ENCODE results near the gene PRDM15. TPM values are rescaled to one million over a fixed set of nuclear protein-coding genes. Genes with fewer than 3 reads are reported as not detected.

Gene PRDM15
- total and polyA plus RNA-seq, 2 experiments from 2014 or later, result 3.0 to 10.6 TPM

DNA sequence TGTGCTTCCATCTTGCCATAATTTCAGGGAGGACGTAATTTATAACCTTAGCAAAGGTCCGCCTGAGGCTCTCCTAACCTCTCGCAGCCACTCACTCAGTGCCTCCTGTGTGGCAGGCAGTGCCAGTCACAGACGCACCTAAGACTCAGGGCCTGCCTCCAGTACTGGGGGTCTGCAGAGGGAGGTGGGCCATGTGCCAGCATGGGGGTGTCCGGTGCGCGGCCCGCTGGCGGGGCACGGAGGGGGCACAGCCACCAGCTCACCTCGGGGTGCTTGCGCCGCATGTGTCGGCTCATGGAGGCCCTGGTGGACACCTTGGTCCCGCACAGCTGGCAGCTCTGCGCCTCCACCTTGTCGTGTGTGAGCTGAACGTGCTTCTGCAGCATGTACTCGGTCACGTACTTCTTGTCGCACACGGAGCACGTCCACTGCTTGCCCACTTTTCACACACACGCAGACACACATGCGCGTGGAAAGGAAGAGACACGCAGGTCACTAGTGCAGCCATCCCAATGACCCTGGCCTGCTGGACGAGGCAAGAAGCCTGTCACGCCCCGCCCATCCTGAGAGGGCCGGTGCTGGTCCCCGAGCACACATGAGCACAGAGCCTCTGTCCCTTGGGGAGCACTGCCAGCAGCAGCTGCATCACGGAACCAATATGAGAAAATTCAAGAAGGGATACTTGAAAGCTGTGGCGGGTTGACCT, 69.1 kb downstream of the PRDM15 start:
- no peak for DNase-seq (ENCODE audit: low spot score)

More for the DNA sequence above, 69.1 kb downstream of the PRDM15 start:
- Histone ChIP-seq H3K79me2 (replicated peaks; ENCODE audit: insufficient read depth) (no peaks in the 10 kb centered on the region), H4K20me1 (replicated peaks; ENCODE audit: insufficient read depth) (no peaks in the 10 kb centered on the region; the same call in 1 of the 2 replicates), H3K4me3 (no peak overlapping the region), H2AFZ (no peak overlapping the region), H3K9me2 (ENCODE audit: insufficient read depth) (peaks cover 5% of the 10 kb centered on the region; the same call in 1 of the 2 replicates), H3F3A (replicated peaks; ENCODE audit: low read depth) (no peaks in the 10 kb centered on the region), H3K4me1 (ENCODE audit: insufficient read depth) (no peaks in the 10 kb centered on the region), H3K36me3 (ENCODE audit: insufficient read depth) (no peaks in the 10 kb centered on the region), H3K27me3 (ENCODE audit: insufficient read depth) (no peaks in the 10 kb centered on the region), H3K4me2 (no peak overlapping the region), H3K27ac (ENCODE audit: low read depth) (no peak overlapping the region)
- ATAC-seq, result no peak
- no peaks in the 10 kb centered on the region for H3K4me1 Mint-ChIP-seq
- peaks cover 2% of the 10 kb centered on the region for H3K27me3 Mint-ChIP-seq (ENCODE audit: insufficient read depth, low read depth, poor library complexity)
- TF ChIP-seq ZNF114 (CRISPR knock-in tag; IDR thresholded peaks at IDR 0.05), result no peak
- no peak for TF ChIP-seq ZNF331 (CRISPR knock-in tag; IDR thresholded peaks at IDR 0.05; ENCODE audit: low read depth)
- TF ChIP-seq EZH2phosphoT487 (IDR thresholded peaks at IDR 0.05; ENCODE audit: unreplicated experiment), result no peak
- TF ChIP-seq, protein P1, sequence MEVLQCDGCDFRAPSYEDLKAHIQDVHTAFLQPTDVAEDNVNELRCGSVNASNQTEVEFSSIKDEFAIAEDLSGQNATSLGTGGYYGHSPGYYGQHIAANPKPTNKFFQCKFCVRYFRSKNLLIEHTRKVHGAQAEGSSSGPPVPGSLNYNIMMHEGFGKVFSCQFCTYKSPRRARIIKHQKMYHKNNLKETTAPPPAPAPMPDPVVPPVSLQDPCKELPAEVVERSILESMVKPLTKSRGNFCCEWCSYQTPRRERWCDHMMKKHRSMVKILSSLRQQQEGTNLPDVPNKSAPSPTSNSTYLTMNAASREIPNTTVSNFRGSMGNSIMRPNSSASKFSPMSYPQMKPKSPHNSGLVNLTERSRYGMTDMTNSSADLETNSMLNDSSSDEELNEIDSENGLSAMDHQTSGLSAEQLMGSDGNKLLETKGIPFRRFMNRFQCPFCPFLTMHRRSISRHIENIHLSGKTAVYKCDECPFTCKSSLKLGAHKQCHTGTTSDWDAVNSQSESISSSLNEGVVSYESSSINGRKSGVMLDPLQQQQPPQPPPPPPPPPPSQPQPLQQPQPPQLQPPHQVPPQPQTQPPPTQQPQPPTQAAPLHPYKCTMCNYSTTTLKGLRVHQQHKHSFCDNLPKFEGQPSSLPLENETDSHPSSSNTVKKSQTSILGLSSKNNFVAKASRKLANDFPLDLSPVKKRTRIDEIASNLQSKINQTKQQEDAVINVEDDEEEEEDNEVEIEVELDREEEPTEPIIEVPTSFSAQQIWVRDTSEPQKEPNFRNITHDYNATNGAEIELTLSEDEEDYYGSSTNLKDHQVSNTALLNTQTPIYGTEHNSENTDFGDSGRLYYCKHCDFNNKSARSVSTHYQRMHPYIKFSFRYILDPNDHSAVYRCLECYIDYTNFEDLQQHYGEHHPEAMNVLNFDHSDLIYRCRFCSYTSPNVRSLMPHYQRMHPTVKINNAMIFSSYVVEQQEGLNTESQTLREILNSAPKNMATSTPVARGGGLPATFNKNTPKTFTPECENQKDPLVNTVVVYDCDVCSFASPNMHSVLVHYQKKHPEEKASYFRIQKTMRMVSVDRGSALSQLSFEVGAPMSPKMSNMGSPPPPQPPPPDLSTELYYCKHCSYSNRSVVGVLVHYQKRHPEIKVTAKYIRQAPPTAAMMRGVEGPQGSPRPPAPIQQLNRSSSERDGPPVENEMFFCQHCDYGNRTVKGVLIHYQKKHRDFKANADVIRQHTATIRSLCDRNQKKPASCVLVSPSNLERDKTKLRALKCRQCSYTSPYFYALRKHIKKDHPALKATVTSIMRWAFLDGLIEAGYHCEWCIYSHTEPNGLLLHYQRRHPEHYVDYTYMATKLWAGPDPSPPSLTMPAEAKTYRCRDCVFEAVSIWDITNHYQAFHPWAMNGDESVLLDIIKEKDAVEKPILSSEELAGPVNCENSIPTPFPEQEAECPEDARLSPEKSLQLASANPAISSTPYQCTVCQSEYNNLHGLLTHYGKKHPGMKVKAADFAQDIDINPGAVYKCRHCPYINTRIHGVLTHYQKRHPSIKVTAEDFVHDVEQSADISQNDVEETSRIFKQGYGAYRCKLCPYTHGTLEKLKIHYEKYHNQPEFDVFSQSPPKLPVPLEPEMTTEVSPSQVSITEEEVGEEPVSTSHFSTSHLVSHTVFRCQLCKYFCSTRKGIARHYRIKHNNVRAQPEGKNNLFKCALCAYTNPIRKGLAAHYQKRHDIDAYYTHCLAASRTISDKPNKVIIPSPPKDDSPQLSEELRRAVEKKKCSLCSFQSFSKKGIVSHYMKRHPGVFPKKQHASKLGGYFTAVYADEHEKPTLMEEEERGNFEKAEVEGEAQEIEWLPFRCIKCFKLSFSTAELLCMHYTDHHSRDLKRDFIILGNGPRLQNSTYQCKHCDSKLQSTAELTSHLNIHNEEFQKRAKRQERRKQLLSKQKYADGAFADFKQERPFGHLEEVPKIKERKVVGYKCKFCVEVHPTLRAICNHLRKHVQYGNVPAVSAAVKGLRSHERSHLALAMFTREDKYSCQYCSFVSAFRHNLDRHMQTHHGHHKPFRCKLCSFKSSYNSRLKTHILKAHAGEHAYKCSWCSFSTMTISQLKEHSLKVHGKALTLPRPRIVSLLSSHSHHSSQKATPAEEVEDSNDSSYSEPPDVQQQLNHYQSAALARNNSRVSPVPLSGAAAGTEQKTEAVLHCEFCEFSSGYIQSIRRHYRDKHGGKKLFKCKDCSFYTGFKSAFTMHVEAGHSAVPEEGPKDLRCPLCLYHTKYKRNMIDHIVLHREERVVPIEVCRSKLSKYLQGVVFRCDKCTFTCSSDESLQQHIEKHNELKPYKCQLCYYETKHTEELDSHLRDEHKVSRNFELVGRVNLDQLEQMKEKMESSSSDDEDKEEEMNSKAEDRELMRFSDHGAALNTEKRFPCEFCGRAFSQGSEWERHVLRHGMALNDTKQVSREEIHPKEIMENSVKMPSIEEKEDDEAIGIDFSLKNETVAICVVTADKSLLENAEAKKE (CRISPR knock-in tag; IDR thresholded peaks at IDR 0.05), result no peak
- TF ChIP-seq, protein P2, sequence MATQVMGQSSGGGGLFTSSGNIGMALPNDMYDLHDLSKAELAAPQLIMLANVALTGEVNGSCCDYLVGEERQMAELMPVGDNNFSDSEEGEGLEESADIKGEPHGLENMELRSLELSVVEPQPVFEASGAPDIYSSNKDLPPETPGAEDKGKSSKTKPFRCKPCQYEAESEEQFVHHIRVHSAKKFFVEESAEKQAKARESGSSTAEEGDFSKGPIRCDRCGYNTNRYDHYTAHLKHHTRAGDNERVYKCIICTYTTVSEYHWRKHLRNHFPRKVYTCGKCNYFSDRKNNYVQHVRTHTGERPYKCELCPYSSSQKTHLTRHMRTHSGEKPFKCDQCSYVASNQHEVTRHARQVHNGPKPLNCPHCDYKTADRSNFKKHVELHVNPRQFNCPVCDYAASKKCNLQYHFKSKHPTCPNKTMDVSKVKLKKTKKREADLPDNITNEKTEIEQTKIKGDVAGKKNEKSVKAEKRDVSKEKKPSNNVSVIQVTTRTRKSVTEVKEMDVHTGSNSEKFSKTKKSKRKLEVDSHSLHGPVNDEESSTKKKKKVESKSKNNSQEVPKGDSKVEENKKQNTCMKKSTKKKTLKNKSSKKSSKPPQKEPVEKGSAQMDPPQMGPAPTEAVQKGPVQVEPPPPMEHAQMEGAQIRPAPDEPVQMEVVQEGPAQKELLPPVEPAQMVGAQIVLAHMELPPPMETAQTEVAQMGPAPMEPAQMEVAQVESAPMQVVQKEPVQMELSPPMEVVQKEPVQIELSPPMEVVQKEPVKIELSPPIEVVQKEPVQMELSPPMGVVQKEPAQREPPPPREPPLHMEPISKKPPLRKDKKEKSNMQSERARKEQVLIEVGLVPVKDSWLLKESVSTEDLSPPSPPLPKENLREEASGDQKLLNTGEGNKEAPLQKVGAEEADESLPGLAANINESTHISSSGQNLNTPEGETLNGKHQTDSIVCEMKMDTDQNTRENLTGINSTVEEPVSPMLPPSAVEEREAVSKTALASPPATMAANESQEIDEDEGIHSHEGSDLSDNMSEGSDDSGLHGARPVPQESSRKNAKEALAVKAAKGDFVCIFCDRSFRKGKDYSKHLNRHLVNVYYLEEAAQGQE (IDR thresholded peaks at IDR 0.05; ENCODE audit: unreplicated experiment), result no peak
- no peak overlapping the region for H3K27ac Mint-ChIP-seq
- peaks cover 3% of the 10 kb centered on the region for H3K9me3 Mint-ChIP-seq
- no peak overlapping the region for H3K4me3 Mint-ChIP-seq
- H3K36me3 Mint-ChIP-seq (ENCODE audit: low read depth), result peaks cover 39% of the 10 kb centered on the region

Measured in GM23338 (cell line).